Upper lobe of right lung (tissue), 1 donor: ENCODE data around the gene OTC. TPM values are rescaled to one million over a fixed set of nuclear protein-coding genes. Genes with fewer than 3 reads are reported as not detected.

ENCODE experiments used
- ATAC-seq: fragments of 200-7000 bp; cut with Tn5 transposase; one replicate; pipeline ENCODE4 v1.9.1; 2020; ENCODE audit warnings: mild to moderate bottlenecking, moderate library complexity
- DNase-seq: peaks from one replicate; pipeline ENCODE4 v3.0.0-alpha.2; 2020
- H3K27ac ChIP-seq: fragments of 200-600 bp; one replicate; pipeline ENCODE4 v1.8.0; 2022
- H3K27me3 ChIP-seq: fragments of 200-600 bp; one replicate; pipeline ENCODE4 v1.8.0; 2022; ENCODE audit warnings: mild to moderate bottlenecking
- H3K36me3 ChIP-seq: fragments of 200-600 bp; one replicate; pipeline ENCODE4 v1.8.0; 2022
- H3K4me1 ChIP-seq: fragments of 200-600 bp; one replicate; pipeline ENCODE4 v1.8.0; 2022
- H3K4me3 ChIP-seq: fragments of 200-600 bp; one replicate; pipeline ENCODE4 v1.8.0; 2022; ENCODE audit warnings: mild to moderate bottlenecking
- H3K9me3 ChIP-seq: fragments of 200-600 bp; one replicate; pipeline ENCODE4 v1.8.0; 2022
- intact Hi-C: fragments of 100-400 bp; cut with DNase I; formaldehyde crosslinking; loops from one replicate; pipeline ENCODE4 v1.11.0; 2022
- total RNA-seq: library from RNA; stranded (reverse); fragmentation: NEBNext Ultra II Directional; extraction: Animal tissue kit (Norgen Biotek cat#: 25700); gene quantifications from one replicate; pipeline ENCODE4 v1.2.1, GENCODE V29; 2021
- TF ChIP-seq, protein P1 (sequence below): fragments of 200-600 bp; IDR thresholded peaks from one replicate; pipeline ENCODE4 v1.8.0; 2022; ENCODE audit warnings: antibody characterized with exemption
- donor health status: DM: no; HTN: yes; CAD: no; lungs with severe emphysema.

Gene OTC
- total RNA-seq, 1 donor from 2014 or later, result 1.7 TPM

DNA sequence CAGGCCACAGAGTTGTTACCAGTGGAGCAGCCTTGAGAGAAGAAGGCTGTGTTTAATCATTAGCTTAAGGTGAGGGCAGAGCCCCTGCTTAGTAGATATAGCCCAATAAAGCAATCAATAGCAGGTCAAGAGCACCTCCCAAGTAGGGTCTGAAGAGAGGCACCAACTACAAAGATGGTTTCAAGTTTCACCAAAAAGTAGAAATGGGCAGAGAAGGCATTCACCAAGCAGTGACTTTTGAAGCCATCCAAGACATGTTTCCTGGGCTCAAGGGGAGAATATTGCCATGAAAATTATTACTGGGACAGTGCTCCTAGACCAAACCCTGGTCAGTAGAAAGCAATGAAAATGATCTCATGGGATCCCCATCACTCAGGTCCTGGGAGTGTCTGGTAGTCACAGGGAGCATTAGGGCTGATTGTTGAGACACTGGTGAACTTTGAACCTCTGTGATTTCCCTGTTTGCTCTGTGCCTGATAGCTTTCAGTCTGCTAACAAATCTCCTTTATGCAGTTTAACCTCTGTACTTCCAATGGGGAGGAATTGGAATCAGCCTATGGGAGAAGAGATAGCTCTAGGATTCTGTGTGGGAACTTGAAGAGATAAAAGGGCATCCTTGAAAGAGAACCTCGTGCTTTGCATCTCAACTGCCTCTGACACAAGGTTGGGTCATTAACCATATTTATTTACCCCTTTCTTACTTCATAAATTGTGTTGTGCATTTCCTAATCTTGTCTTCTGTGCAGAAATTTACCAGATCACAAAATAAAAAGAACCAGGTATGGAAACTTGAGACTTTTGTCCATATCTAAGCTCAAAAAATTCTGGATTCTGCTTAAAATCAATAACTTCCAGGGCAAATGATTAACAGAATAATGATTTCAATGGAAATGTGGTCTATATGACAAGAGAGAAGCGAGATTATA is 9.3 kb upstream of the OTC start:
- ATAC-seq, result no peak
- Histone ChIP-seq H3K36me3 (no peaks in the 10 kb centered on the region), H3K9me3 (no peaks in the 10 kb centered on the region), H3K27ac (no peak overlapping the region), H3K4me1 (no peaks in the 10 kb centered on the region), H3K27me3 (no peaks in the 10 kb centered on the region), H3K4me3 (no peak overlapping the region)
- intact Hi-C loops, result no loop called here
- TF ChIP-seq, protein P1, sequence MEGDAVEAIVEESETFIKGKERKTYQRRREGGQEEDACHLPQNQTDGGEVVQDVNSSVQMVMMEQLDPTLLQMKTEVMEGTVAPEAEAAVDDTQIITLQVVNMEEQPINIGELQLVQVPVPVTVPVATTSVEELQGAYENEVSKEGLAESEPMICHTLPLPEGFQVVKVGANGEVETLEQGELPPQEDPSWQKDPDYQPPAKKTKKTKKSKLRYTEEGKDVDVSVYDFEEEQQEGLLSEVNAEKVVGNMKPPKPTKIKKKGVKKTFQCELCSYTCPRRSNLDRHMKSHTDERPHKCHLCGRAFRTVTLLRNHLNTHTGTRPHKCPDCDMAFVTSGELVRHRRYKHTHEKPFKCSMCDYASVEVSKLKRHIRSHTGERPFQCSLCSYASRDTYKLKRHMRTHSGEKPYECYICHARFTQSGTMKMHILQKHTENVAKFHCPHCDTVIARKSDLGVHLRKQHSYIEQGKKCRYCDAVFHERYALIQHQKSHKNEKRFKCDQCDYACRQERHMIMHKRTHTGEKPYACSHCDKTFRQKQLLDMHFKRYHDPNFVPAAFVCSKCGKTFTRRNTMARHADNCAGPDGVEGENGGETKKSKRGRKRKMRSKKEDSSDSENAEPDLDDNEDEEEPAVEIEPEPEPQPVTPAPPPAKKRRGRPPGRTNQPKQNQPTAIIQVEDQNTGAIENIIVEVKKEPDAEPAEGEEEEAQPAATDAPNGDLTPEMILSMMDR, result no peak
- DNase-seq, result no peak

DNA sequence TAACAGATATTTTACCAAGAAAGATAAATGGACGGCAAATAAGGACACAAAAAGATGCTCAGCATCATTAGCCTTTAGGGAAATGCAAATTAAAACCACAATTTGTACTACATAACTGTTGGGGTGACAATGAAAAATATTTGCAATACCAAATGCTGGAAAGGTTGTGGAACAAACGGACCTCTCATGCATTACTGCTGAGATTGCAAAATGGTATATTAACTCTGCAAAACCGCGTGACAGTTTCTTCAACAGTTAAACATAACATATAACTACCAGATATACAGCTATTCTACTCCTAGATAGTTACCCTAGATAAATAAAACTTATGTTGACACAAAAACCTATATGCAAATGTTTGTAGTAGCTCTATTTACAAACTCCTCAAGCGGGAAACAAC is 6.3 kb upstream of the OTC start:
- ATAC-seq, result no peak

DNA sequence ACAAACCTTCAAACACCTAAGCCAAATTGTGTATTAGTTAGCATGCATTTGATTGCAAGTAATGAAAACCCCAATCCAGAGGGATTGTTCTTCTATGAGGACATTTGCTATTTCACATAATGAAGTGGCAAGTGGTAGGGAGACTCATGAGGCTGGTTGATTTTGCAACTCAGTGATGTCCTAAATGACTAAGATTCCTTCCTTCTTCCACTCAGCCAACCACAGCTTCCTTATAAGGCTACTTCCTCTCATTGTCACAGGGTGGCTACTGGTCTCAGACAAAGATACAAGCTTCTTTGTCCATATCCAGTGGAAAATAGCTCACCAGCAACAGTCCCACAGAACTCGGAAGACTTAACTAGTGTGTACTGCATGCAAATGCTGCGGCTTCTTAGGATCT is 5.3 kb upstream of the OTC start:
- Histone ChIP-seq H3K4me1 (no peaks in the 10 kb centered on the region), H3K36me3 (no peaks in the 10 kb centered on the region), H3K4me3 (no peak overlapping the region), H3K9me3 (no peaks in the 10 kb centered on the region), H3K27me3 (no peaks in the 10 kb centered on the region), H3K27ac (no peak overlapping the region)
- TF ChIP-seq, protein P1, result no peak
- peak; percentile 85 for ATAC-seq
- intact Hi-C loops, result no loop called here
- DNase-seq, result no peak

More for the DNA sequence above, 6.3 kb upstream of the OTC start:
- DNase-seq, result no peak
- H3K4me1 ChIP-seq, result no peaks in the 10 kb centered on the region
- H3K27ac ChIP-seq, result no peak overlapping the region
- H3K36me3 ChIP-seq, result no peaks in the 10 kb centered on the region
- H3K27me3 ChIP-seq, result no peaks in the 10 kb centered on the region
- H3K9me3 ChIP-seq, result no peaks in the 10 kb centered on the region
- TF ChIP-seq, protein P1, result no peak
- intact Hi-C loops, result no loop called here
- H3K4me3 ChIP-seq, result no peak overlapping the region

DNA sequence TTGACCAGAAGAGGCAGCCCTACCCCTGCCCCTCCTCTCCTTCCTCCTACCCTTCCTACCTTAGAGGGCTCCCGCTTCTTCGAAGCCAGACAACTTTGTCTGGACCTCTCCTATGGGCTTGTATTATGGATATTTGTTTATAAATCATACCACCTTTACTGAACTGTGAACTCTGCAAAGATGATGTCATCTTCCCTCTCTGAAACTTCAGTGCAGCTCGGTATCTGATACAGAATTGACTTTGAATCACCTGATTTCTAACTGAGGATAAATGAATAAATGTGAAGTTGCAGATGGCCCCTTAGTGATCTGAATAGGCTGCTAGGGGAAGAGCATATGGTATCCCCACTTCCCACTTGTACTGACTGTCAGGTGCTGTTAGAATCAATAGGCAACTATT is 1.1 kb upstream of the OTC start:
- H3K27ac ChIP-seq, result no peak overlapping the region
- intact Hi-C loops, result no loop called here
- ATAC-seq, result no peak

DNA sequence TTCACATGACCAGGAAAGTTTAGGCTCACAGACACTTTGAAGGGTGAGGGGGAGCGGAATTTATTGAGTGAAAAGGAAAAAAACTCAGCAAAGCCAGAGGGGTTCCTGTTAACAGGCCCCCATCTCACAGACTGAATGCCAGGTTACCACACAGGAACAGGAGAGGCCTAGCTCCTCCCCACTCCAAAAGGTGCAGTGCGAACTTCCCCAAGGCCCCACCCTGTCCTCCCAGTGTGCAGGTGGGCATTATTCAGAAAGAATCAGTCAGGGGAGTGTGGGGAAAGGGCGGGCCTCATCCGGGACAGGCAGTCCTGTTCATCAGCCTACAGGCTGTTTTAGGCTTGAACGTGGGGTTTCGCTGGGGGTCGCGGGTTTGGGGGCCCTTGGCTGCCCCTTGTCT is 4.0 kb downstream of the OTC start:
- H3K27ac ChIP-seq, result no peak overlapping the region
- intact Hi-C loops, result no loop called here
- H3K4me3 ChIP-seq, result no peak overlapping the region
- no peaks in the 10 kb centered on the region for H3K9me3 ChIP-seq
- no peak for DNase-seq
- H3K36me3 ChIP-seq, result no peaks in the 10 kb centered on the region
- H3K4me1 ChIP-seq, result no peaks in the 10 kb centered on the region
- H3K27me3 ChIP-seq, result no peaks in the 10 kb centered on the region
- ATAC-seq, result no peak
- TF ChIP-seq, protein P1, result no peak

More for the DNA sequence above, 1.1 kb upstream of the OTC start:
- Histone ChIP-seq H3K4me1 (no peaks in the 10 kb centered on the region), H3K4me3 (no peak overlapping the region), H3K36me3 (no peaks in the 10 kb centered on the region), H3K27me3 (no peaks in the 10 kb centered on the region), H3K9me3 (no peaks in the 10 kb centered on the region)
- TF ChIP-seq, protein P1, result no peak
- no peak for DNase-seq
